Measurements from ENCODE around the gene HP1BP3. TPM values are rescaled to one million over a fixed set of nuclear protein-coding genes. Genes with fewer than 3 reads are reported as not detected.

HP1BP3 gene
- total RNA-seq, 1 donor from 2014 or later, result 284 TPM

DNA sequence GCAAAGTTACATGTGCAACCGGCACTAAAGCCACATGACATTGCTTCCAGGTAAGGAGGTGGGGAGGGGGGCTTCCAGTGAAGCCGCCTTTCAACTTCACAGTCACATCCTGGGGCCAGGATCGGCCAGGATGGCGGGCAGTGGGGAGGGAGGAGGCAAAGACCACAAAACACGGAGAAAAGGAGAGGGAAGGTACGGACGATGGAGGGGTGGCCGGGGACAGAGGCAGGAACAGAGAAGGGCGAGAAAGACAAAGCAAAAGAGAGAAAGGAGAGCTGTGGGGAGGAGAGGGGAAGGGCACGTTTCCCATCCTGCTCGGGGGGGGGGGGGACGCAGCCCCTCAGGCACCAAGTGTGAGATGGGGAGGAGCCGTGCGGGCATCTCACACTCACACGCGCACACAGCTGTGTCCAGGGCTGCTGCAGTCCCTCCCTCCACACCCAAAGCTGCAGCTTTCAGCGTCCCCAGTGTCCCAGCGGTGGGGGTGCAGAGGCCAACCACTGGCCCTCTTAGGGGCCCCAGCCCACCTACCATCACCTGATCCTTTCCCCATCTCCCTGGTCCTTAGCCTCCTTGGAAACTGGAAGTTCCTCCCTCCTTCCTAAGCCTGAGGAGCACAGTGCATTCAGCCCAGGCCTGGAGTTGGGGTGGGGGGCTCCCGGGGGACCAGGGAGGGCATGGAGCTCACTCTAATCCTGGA, 57.0 kb downstream of the HP1BP3 start:
- ATAC-seq (no peak), DNase-seq (ENCODE audit: low spot score) (peak; percentile 47)
- intact Hi-C loops (cut with DNase I), result no loop called here

- peak; percentile 47 for DNase-seq (ENCODE audit: low spot score)
- ATAC-seq, result no peak
- intact Hi-C loops (cut with DNase I), result no loop called here
Measured at GRCh38 chr1:20729155-20729931, 57.8 kb downstream of the HP1BP3 start.

GRCh38 chr1:20728371-20729154, 58.5 kb downstream of the HP1BP3 start:
- DNase-seq (ENCODE audit: low spot score) (peak; percentile 36), ATAC-seq (no peak)
- intact Hi-C loops (cut with DNase I), result no loop called here

DNA sequence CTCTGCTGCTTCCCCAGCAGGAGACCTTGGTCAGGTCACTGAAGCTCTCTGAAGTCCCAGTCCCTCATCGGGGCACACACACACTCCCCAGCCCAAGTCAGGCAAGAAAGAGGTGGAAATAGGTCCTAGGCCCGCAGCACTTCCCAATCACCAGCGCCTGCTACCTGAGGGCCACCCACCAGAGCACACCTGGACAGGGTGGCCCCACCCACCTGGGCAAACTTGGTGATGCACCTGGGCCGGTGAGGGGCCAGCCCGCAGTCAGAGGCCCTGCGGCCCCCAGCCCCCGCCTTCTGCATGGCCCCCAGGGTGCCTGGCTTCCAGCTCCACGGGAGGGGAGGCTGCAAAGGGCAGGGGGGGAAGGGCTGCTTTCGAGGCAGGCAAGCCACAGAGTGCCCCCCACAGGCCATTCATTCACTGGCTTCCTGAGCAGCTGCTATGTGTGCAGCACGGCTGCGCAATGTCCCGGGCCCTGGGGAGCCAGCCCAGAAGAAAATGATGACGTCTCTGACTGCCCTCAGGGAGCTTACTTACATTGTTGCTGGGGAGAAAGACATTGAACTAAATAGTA, 59.3 kb downstream of the HP1BP3 start:
- ATAC-seq (no peak), DNase-seq (ENCODE audit: low spot score) (peak; percentile 53)
- intact Hi-C loops (cut with DNase I), result no loop called here

DNA sequence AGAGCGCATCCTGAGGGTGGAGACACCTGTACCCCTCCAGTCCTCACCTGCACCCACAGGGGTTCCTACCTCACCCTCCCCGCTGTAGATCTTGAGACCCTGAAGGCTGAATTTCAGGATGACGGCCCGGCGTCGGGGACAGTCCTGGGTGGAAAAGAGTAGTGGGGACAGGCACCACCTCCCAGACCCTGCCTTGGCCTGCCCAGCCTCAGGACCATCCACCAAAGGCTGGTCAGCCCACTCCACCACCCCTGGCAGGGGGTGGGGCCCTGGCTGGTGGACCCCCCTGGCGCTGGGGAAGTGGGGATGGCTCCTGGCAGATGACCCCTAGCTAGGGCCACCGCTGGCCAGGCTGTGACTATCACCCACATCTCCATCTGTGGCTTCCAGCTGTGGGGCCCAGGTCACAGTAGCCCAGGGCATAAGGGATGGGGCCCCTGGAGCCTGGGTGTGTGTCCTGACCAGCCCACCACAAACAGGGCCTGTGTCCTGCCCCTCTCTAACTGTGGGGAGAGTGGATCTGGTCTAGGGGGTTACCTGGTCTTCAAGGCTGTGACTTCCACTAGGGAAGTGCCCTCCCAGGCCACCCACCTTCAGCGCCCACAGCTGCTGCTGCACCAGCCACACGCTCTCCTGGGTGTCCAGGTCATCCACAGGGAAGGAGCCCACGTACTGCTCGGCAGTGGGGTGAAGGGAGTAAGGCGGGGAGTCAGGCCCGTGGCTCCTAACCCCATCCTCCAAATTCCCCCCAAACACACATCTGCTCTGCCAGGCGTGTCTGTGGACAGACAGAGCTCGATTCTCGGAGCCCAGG, 60.0 kb downstream of the HP1BP3 start:
- DNase-seq (ENCODE audit: low spot score) (peak; percentile 48), ATAC-seq (no peak)

GRCh38 chr1:20726118-20726911, 60.8 kb downstream of the HP1BP3 start:
- no peak for ATAC-seq
- DNase-seq (ENCODE audit: low spot score), result peak; percentile 42

More for the DNA sequence above, 60.0 kb downstream of the HP1BP3 start:
- intact Hi-C loops (cut with DNase I), result no loop called here

GRCh38 chr1:20725189-20726117, 61.7 kb downstream of the HP1BP3 start:
- ATAC-seq (no peak), DNase-seq (ENCODE audit: low spot score) (peak; percentile 51)
- intact Hi-C loops (cut with DNase I), result no loop called here

More at GRCh38 chr1:20726118-20726911, 60.8 kb downstream of the HP1BP3 start:
- intact Hi-C loops (cut with DNase I), result no loop called here

GRCh38 chr1:20724364-20725188, 62.5 kb downstream of the HP1BP3 start:
- intact Hi-C loops (cut with DNase I), result no loop called here
- ATAC-seq (no peak), DNase-seq (ENCODE audit: low spot score) (peak; percentile 46)

- ATAC-seq (no peak), DNase-seq (ENCODE audit: low spot score) (peak; percentile 53)
- intact Hi-C loops (cut with DNase I), result no loop called here
Measured at GRCh38 chr1:20723537-20724363, 63.4 kb downstream of the HP1BP3 start.

DNA sequence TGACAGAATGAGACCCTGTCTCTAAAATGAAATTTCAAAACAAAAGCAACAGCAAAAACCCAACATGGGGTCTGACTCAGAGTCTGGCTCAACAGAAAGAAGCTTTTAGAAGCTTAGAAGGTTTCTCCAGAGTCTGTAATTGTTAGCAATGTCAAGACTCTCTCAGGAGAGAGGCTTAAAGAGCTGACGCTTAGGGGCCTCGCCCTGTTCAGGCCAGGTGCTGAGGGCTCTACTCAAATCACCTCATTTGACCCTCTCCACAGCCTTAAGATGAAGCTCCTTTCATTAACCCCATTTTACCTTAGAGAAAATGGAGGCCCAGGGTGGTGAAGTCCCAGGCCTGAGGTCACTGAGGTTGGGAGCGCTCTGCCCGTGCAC, 64.0 kb downstream of the HP1BP3 start:
- intact Hi-C loops (cut with DNase I), result no loop called here
- DNase-seq (ENCODE audit: low spot score) (no peak), ATAC-seq (no peak)

DNA sequence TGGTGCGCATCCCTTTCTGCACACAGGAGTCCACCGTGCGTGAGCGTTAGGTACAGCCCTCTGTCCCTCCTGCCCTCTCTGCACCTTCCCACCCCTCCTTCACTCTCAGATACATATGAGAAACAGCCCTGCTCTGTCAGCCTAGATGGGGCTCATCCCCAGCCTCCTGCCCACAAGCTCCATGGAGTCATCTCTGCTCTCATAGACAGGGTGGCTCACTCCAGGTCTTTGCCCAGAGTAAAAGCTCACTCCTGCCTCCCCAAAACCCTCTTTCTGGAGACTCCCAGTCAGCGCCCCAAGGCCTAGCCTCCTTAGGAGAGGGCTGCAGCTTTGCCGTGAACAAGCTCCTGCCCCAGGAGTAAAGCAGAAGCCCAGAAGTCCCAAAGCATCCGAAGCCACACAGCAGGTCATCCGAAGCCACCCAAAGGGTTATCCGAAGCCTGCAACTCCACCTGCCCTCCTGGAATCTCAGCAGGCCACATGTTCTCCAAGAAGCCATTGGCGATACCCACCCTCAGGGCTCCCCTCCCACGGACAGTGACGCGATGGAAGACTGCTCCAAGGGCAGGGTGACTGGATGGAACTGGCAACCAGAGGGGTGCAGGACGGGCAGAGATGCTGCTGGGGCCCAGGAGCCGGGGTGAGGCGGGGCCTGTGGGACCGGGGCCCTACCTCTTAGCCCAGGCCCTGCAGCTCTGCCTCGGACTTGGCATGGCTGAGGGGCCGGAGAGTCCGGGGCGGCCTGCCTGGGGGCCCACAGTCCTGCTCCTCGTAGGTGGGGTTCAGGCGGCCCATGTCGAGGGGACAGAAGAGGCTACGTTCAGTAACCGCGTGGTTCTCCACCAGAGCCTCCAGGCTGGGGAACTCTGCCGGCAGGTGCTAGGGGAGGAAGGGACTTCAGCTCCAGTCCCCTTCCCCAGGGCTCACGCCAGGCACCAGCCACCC, 65.7 kb downstream of the HP1BP3 start:
- DNase-seq (ENCODE audit: low spot score) (peak; percentile 53), ATAC-seq (no peak)
- intact Hi-C loops (cut with DNase I), result no loop called here

- DNase-seq (ENCODE audit: low spot score) (peak; percentile 38), ATAC-seq (no peak)
- intact Hi-C loops (cut with DNase I), result no loop called here
Measured at GRCh38 chr1:20720631-20721091, 66.4 kb downstream of the HP1BP3 start.

DNA sequence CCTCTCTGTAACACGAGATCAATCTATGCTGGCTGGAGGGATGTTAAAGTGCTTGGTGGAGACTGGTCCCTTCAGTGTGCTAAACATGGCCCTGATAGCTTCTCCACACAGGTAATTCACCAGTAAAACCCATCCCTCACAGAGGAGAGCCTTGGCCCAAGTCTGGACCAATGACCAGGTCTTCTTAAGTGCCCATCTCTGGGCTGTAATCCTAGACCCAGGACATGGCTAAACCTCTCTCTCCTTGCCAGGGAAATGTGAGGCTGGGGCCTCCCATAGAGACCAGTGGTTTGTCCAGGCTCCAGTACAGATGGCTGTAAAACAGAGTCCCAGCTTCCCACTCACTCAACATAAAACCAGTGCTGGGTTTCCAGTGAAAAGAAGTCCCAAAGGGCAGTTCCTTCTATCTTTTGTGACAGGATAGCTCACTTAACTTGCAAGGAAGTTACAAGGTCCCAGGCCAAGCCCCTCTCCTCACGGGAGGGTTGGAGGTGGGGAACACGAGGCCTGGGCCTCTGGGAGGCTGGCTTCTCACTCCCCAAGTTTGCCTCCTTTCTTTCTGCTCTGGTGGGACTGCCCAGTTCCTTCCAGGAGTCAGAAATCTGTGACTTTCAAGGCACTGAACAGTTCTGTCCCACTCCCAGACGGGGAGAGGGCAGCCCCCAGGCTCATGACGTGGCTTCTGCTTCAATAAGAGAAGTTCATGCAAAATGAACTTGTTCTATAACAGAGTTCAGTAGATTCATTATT, 67.1 kb downstream of the HP1BP3 start:
- intact Hi-C loops (cut with DNase I), result no loop called here
- DNase-seq (ENCODE audit: low spot score) (peak; percentile 36), ATAC-seq (no peak)

All from sciatic nerve (tissue), 2 donors.